Body of pancreas (tissue), 4 donors: ENCODE results near the gene AFG3L2.

Experiments
- POLR2A ChIP-seq, 3 donors: fragments of 450-650 bp; IDR thresholded peaks; one replicate each; pipeline ENCODE4 v1.6.1; 2016; ENCODE audit warnings: antibody characterized with exemption in 3 of 3, mild to moderate bottlenecking in 2 of 3
- TF ChIP-seq, protein P1 (sequence below), 7 experiments: fragments of 450-650 bp in 4 of 7; fragments of 200-600 bp in 3 of 7; sonication (generic) in 3 of 7; IDR thresholded peaks; one replicate each; pipeline ENCODE4 v1.5.1; 2016 to 2019; ENCODE audit warnings: antibody characterized with exemption in 7 of 7

GRCh38 chr18:12409469-12409868 is 32.4 kb upstream of the AFG3L2 start:
- TF ChIP-seq, protein P1, sequence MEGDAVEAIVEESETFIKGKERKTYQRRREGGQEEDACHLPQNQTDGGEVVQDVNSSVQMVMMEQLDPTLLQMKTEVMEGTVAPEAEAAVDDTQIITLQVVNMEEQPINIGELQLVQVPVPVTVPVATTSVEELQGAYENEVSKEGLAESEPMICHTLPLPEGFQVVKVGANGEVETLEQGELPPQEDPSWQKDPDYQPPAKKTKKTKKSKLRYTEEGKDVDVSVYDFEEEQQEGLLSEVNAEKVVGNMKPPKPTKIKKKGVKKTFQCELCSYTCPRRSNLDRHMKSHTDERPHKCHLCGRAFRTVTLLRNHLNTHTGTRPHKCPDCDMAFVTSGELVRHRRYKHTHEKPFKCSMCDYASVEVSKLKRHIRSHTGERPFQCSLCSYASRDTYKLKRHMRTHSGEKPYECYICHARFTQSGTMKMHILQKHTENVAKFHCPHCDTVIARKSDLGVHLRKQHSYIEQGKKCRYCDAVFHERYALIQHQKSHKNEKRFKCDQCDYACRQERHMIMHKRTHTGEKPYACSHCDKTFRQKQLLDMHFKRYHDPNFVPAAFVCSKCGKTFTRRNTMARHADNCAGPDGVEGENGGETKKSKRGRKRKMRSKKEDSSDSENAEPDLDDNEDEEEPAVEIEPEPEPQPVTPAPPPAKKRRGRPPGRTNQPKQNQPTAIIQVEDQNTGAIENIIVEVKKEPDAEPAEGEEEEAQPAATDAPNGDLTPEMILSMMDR (IDR thresholded peaks at IDR 0.05): no peak
- TF ChIP-seq POLR2A (IDR thresholded peaks at IDR 0.05): no peak
